Activated CD8-positive, alpha-beta memory T cell treated with anti-CD3 and anti-CD28 coated beads for 36 hours (primary cell): ENCODE results near the gene LRRC4C. TPM values are rescaled to one million over a fixed set of nuclear protein-coding genes. Genes with fewer than 3 reads are reported as not detected.

Source experiments
- CTCF ChIA-PET: fragments of 350-600 bp; sonication (Branson Sonifier 250); formaldehyde crosslinking; loops from one replicate; lab custom pipeline; 2021; ENCODE audit warnings: antibody characterized with exemption; lab: Charles Lee
- POLR2A ChIA-PET: fragments of 350-600 bp; sonication (Branson Sonifier 250); formaldehyde crosslinking; loops from one replicate; lab custom pipeline; 2021; ENCODE audit warnings: antibody characterized with exemption; lab: Charles Lee
- total RNA-seq, 2 experiments: library from RNA; stranded (reverse); gene quantifications; one replicate each; pipeline ENCODE4 v1.2.3, GENCODE V29; 2021

LRRC4C gene
- not detected for total RNA-seq

GRCh38 chr11:41459465-41460401 is at the start of gene LRRC4C:
Gene LRRC4C (minus strand): TSS chr11:41459652.
- ChIA-PET POLR2A (no interaction called here), CTCF (no interaction called here)

DNA sequence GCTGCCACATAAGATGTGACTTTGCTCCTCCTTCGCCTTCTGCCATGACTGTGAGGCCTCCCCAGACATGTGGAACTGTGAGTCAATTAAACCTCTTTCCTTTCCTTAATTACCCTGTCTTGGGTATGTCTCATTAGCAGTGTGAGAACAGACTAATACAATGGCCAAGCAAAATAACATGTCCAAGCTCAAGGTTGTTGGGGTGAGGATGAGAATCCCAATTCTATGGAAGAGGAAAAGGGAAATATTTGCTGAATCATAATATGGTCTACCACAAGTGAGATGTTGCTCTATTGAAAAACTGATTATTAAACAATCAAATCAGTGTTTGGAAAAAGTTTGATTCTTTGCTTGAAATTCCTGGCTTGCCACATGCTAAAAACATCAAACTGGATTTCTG is 48.7 kb upstream of the LRRC4C start:
- ChIA-PET POLR2A (no interaction called here), CTCF (no interaction called here)

DNA sequence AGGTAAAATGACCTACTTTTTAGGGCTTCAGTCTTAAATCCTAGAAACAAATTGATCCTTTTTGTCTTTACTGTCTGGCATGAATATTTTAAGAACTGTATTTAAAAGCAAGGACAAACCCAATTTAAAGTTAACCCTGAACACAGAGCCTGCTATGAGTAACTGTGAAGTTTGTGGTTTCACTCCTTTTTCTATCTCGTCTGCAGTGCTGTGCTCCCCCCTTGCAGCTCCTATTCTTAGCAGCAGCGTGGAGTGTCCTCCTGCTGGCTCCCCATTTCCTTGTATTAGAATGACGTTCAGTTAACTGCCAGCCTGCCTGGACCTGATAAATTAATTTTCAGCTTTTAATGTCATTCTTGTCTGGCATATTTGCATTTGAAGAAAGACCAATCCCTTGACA is 40.0 kb upstream of the LRRC4C start:
- ChIA-PET POLR2A (no interaction called here), CTCF (no interaction called here)

DNA sequence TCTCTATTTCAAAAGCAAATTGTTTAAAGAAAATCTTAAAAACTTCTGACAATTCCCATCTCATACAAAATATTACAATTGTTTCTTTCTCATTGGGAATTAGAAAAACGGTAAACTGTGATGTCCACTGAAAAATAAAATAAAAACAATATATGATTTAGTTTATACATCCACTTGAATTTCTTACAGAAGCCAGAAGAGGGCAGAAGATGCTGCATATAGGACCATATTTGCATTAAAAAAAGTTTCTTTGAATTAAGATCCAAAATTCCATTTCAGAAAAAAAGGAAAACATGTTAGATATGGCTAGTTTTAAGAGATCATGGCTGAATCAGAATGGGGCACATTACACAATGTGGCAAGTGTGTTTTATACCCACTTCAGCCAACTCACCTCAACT is 39.3 kb upstream of the LRRC4C start:
- ChIA-PET CTCF (no interaction called here), POLR2A (no interaction called here)

- ChIA-PET CTCF (no interaction called here), POLR2A (no interaction called here)
Measured at GRCh38 chr11:41497974-41498373, 38.5 kb upstream of the LRRC4C start.

- POLR2A ChIA-PET: no interaction called here
- CTCF ChIA-PET: no interaction called here
Measured at GRCh38 chr11:41494716-41495115, 35.3 kb upstream of the LRRC4C start.

DNA sequence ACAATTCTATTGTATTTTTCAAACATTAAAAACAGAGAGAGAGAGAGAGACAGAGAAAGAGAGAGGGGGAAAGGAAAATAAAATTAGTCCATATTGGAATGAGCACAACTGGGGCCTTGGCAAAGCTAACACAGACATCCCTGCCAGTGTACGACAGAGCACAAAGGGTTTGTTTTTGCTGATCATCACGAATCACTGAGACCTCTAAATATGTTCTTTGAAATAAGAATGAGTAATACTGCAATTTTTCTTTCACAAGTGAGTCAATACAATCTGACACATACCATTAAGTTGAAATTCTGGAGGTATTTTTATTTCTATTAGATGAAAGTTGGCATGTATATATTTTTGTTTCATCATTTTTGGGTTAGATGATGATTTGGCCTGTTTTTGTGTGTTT is 27.0 kb upstream of the LRRC4C start:
- ChIA-PET CTCF (no interaction called here), POLR2A (no interaction called here)

DNA sequence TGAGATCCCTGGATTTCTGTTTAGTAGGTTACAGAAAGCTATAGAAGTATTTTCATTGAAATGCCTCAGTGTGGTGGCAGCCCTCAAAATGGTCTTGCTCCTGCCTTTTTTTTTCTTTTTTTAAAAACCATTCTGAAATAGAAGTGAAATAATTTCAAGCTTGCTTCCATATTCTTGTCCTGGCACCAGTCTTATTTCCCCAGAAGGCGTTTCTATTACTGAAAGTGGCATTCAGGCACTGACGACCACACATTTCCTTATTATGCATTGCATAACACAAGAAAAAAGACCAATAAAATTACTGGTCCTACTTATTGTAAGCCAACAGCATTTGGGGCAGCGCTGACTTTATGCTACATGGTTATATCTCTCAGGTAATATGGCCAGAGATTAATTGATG is 24.5 kb upstream of the LRRC4C start:
- POLR2A ChIA-PET: no interaction called here
- CTCF ChIA-PET: no interaction called here

GRCh38 chr11:41479179-41479578 is 19.7 kb upstream of the LRRC4C start:
- ChIA-PET CTCF (no interaction called here), POLR2A (no interaction called here)

DNA sequence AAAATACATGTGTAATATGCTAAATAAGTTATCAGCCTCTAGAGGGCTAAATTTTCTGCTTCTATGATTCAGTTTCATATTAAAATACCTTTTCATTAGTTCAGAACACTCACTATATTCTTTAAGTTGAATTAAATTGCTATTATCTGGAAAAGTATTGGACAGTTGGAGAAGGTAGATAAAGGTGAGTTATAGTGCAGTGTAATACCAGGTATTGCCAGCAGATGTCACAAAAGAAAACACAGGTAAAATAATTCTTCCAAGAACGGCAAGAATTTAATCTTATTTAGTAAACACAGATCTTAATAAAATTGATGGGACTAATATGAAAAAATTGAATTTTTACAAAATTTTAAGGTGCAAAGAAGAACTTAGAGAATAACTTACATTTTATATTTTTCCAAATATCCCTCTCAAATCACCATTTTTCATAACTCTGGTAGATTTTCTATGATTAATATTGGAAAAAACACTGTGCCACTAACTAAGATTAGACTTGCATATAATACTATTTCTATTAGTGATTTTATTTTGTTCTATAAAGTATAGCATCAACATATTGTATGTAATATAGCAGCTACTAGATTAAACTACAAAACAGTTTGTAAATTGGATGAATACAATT is 1.7 kb upstream of the LRRC4C start:
- ChIA-PET CTCF (no interaction called here), POLR2A (no interaction called here)

- POLR2A ChIA-PET: no interaction called here
Measured at GRCh38 chr11:41458641-41459040, 811 bp downstream of the LRRC4C start.

DNA sequence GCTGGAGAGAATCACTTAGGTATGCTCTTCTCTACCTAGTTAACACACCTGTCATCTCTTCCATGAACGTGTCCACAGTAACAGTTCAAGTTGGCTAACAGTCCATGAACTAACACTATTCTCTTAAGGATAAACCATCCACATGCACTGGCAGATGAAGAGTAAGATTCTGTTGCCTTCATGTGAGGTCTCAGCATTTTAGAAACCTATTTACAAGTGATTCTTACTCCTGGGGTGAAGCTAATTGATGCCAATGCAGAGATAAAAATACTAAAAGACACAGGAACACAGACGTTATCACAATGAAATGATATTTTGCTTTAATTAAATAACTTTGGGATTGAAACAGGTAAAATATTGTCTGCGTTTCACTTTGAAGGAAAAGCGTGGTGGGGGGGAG is 1.3 kb downstream of the LRRC4C start:
- POLR2A ChIA-PET: no interaction called here
- CTCF ChIA-PET: no interaction called here

More at GRCh38 chr11:41458641-41459040, 811 bp downstream of the LRRC4C start:
- CTCF ChIA-PET: no interaction called here

DNA sequence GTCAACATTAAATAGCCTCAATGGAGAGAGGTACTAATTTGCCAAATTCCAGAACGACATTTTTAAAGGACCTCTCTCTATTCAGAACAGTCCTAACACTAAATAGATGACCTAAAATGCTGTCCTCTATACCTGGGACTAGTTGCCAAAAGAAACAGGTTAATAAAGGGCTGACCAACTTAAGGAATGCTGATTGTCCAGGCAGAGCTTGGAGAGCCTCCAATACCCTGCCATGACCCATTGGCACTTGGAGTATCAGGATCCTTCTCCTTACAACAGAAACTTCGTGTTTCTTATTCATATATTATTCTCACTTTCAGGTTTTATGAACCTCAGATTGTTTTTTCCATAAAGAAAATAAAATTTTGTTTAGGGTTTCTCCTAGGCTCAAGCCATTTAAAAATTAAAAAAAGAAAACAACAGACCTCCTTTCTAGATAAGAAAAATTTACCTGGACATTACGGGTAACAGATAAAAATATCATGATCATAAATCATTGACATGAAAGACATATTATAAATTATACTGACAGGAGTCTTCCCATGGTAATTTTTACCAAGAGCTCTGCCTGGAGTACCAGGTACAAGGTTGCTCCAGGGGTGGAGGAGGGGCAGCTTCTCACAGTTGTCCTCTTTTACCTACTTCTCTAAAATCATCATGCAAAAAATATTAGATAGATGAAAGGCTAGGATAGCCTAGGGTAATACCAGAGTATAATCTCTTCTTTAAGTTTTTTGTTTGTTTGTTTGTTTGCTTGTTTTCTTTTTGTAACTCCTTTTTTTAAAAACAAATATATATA is 2.0 kb downstream of the LRRC4C start:
- CTCF ChIA-PET: no interaction called here

GRCh38 chr11:41456269-41456668 is 3.2 kb downstream of the LRRC4C start:
- ChIA-PET CTCF (no interaction called here), POLR2A (no interaction called here)

More for the DNA sequence above, 2.0 kb downstream of the LRRC4C start:
- POLR2A ChIA-PET: no interaction called here

- CTCF ChIA-PET: no interaction called here
Measured at GRCh38 chr11:41451011-41451410, 8.4 kb downstream of the LRRC4C start.

GRCh38 chr11:41449483-41450050 is 9.9 kb downstream of the LRRC4C start:
- ChIA-PET CTCF (no interaction called here), POLR2A (no interaction called here)

More at GRCh38 chr11:41451011-41451410, 8.4 kb downstream of the LRRC4C start:
- POLR2A ChIA-PET: no interaction called here

- ChIA-PET POLR2A (no interaction called here), CTCF (no interaction called here)
Measured at GRCh38 chr11:41446566-41446965, 12.9 kb downstream of the LRRC4C start.

- ChIA-PET CTCF (no interaction called here), POLR2A (no interaction called here)
Measured at GRCh38 chr11:41446107-41446506, 13.3 kb downstream of the LRRC4C start.

DNA sequence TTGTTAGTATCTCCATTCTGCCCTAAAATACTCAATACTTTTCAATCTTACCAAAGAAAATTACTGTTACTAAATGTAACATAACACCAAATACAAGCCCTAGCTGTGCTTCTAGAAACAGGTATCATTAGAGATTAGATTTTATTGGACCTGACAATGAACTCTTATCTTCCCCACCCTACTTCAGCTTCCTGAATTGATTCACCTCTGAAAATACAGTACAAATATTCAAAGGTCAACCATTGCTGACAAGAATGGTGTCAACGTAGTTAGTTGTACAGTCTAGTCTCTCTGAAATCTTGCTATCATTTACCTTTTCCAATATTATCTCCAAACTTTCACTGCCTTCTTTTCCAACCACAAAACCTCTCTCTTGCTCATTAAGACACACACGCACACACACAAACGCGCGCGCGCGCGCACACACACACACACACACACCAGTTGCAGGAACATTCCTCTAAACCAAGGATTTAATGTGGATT is 22.4 kb downstream of the LRRC4C start:
- POLR2A ChIA-PET: no interaction called here

GRCh38 chr11:41435531-41435930 is 23.9 kb downstream of the LRRC4C start:
- POLR2A ChIA-PET: no interaction called here
- CTCF ChIA-PET: no interaction called here

More for the DNA sequence above, 22.4 kb downstream of the LRRC4C start:
- CTCF ChIA-PET: no interaction called here
